Keratinocyte (primary cell): Measurements from ENCODE around the gene SH2D4B. TPM values are rescaled to one million over a fixed set of nuclear protein-coding genes. Genes with fewer than 3 reads are reported as not detected.

Experiments used
- DNase-seq: peaks from one replicate; pipeline ENCODE4 v3.0.0-alpha.2; 2011; ENCODE audit warnings: low read depth, missing footprints, low spot score
- FAIRE-seq: peaks from 2 replicates; lab custom pipeline; 2011; peaks lifted over from hg19 to GRCh38; lab: Jason Lieb, UNC
- H2AFZ ChIP-seq: 2 replicates; pipeline ENCODE4 v1.6.0; 2012; ENCODE audit warnings: low read length, control low read depth, inconsistent platforms; ENCODE audit not compliant: control insufficient read depth
- H3K27ac ChIP-seq: 2 replicates; pipeline ENCODE4 v1.5.1; 2011; ENCODE audit warnings: low read length; ENCODE audit not compliant: control insufficient read depth, insufficient read depth
- H3K27me3 ChIP-seq: 3 replicates; pipeline ENCODE4 v1.6.0; 2011; ENCODE audit warnings: low read length; ENCODE audit not compliant: control insufficient read depth, insufficient read depth; ENCODE audit errors: extremely low read depth
- H3K36me3 ChIP-seq, 2 experiments: 2 replicates in 1 of 2; 3 replicates in 1 of 2; pipeline ENCODE4 v1.5.1; 2011; ENCODE audit warnings: low read length in 2 of 2, mild to moderate bottlenecking in 1 of 2; ENCODE audit not compliant: control insufficient read depth in 2 of 2, insufficient read depth in 2 of 2; ENCODE audit errors: extremely low read depth in 1 of 2
- H3K4me1 ChIP-seq: 3 replicates; pipeline ENCODE4 v1.5.1; 2011; ENCODE audit warnings: low read length; ENCODE audit not compliant: control insufficient read depth, insufficient read depth; ENCODE audit errors: extremely low read depth
- H3K4me2 ChIP-seq: 3 replicates; pipeline ENCODE4 v1.6.0; 2011; ENCODE audit warnings: low read depth, low read length; ENCODE audit not compliant: control insufficient read depth, insufficient read depth; ENCODE audit errors: extremely low read depth
- H3K4me3 ChIP-seq, 3 experiments: fragments of 200-600 bp in 1 of 3; sonication (generic) in 1 of 3; 2 replicates in 2 of 3; 3 replicates in 1 of 3; pipeline ENCODE4 v1.5.1; 2011 to 2016; ENCODE audit warnings: low read length in 3 of 3, mild to moderate bottlenecking in 3 of 3, control low read depth in 2 of 3, inconsistent platforms in 1 of 3, low read depth in 1 of 3, mixed read lengths in 1 of 3, mixed run types in 1 of 3, moderate library complexity in 1 of 3; ENCODE audit not compliant: control insufficient read depth in 2 of 3, insufficient read depth in 2 of 3; ENCODE audit errors: extremely low read depth in 1 of 3
- H3K79me2 ChIP-seq: 2 replicates; pipeline ENCODE4 v1.6.0; 2012; ENCODE audit warnings: low read length; ENCODE audit not compliant: control insufficient read depth, insufficient read depth
- H3K9ac ChIP-seq: 3 replicates; pipeline ENCODE4 v1.6.0; 2011; ENCODE audit warnings: low read length; ENCODE audit not compliant: control insufficient read depth, insufficient read depth; ENCODE audit errors: extremely low read depth
- H3K9me1 ChIP-seq: 3 replicates; pipeline ENCODE4 v1.6.0; 2011; ENCODE audit warnings: low read length; ENCODE audit not compliant: control insufficient read depth, insufficient read depth; ENCODE audit errors: extremely low read depth
- H3K9me3 ChIP-seq: 2 replicates; pipeline ENCODE4 v1.5.1; 2012; ENCODE audit warnings: low read depth, low read length; ENCODE audit not compliant: control insufficient read depth
- H4K20me1 ChIP-seq: 3 replicates; pipeline ENCODE4 v1.6.0; 2011; ENCODE audit warnings: low read length; ENCODE audit not compliant: control insufficient read depth, insufficient read depth; ENCODE audit errors: extremely low read depth
- EZH2 ChIP-seq: IDR thresholded peaks from one replicate; pipeline ENCODE4 v1.6.1; 2012; ENCODE audit warnings: inconsistent platforms, mild to moderate bottlenecking, low read length, moderate library complexity
- dilution Hi-C: fragments of 300-500 bp; cut with MboI; formaldehyde crosslinking; loops from one replicate; pipeline ENCODE4 v1.7.0; 2020; ENCODE audit warnings: low sequenced_read_pairs; ENCODE audit not compliant: extremely low pct_ligation_motif_present
- polyA plus RNA-seq, 5 experiments: library from polyadenylated mRNA; depleted of rRNA in 3 of 5; stranded (reverse) in 3 of 5; stranded (forward) in 1 of 5; unstranded in 1 of 5; fragments of >200 nt; gene quantifications; 1 replicate in 1 of 5; 2 replicates in 3 of 5; 3 replicates in 1 of 5; pipeline versions ENCODE4 v1.2.1 to v1.2.3, GENCODE V29; 2011 to 2012; ENCODE audit warnings: missing spikeins in 2 of 5, low read depth in 1 of 5, low replicate concordance in 1 of 5
- TF ChIP-seq, protein P1 (sequence below), 3 experiments: IDR thresholded peaks in 1 of 3; conservative IDR thresholded peaks in 1 of 3; optimal IDR thresholded peaks in 1 of 3; 2 replicates in 2 of 3; 3 replicates in 1 of 3; pipeline versions ENCODE3 to v1.5.1; 2011; ENCODE audit warnings: low read length in 3 of 3, mild to moderate bottlenecking in 3 of 3, moderate library complexity in 2 of 3, control low read depth in 1 of 3, inconsistent platforms in 1 of 3; ENCODE audit not compliant: insufficient read depth in 2 of 3; ENCODE audit errors: extremely low read depth in 1 of 3

SH2D4B gene
- polyA plus RNA-seq, 1 donor (not counting 4 experiments of a cell fraction or from before 2014, with no cell fraction given) = 0.22 TPM

DNA sequence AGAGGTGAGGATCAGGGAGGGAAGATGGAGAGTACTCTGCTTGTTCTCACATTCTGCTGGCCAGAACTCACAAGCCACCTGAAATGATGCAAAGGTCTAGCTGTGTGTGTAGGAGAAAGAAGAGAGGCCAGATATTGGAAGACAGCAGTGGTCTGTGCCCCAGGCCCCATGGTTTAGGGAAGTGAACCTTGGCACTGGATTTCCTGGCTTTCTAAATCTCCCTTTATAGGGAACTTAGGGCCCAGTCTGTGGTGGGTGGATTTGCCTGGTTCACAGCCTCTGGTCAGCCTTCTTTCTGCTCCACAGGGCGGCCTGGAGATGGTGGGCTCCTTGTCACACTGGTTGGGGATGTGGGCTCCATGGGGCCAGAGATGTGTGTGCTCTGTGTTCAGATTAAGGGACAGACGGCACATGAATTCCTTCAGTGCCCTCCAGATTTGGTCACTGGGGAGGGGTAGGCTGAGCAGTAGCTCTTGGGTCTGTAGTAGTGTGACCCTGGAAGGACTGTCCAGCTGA is 9.5 kb upstream of the SH2D4B start:
- H3K27ac ChIP-seq = no peak overlapping the region
- H3K4me2 ChIP-seq = no peak overlapping the region
- H3K9ac ChIP-seq = no peak overlapping the region
- dilution Hi-C loops = no loop called here
- no peaks in the 10 kb centered on the region for H4K20me1 ChIP-seq
- no peak for TF ChIP-seq EZH2
- TF ChIP-seq, protein P1, sequence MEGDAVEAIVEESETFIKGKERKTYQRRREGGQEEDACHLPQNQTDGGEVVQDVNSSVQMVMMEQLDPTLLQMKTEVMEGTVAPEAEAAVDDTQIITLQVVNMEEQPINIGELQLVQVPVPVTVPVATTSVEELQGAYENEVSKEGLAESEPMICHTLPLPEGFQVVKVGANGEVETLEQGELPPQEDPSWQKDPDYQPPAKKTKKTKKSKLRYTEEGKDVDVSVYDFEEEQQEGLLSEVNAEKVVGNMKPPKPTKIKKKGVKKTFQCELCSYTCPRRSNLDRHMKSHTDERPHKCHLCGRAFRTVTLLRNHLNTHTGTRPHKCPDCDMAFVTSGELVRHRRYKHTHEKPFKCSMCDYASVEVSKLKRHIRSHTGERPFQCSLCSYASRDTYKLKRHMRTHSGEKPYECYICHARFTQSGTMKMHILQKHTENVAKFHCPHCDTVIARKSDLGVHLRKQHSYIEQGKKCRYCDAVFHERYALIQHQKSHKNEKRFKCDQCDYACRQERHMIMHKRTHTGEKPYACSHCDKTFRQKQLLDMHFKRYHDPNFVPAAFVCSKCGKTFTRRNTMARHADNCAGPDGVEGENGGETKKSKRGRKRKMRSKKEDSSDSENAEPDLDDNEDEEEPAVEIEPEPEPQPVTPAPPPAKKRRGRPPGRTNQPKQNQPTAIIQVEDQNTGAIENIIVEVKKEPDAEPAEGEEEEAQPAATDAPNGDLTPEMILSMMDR (optimal IDR thresholded peaks at IDR 0.05 in 1 of 3, IDR thresholded peaks at IDR 0.05 in 1 of 3, conservative IDR thresholded peaks at IDR 0.05 in 1 of 3; ENCODE audit: extremely low read depth in 1 of 3, insufficient read depth in 2 of 3, low read length in 3 of 3) = no peak
- H3K79me2 ChIP-seq = no peaks in the 10 kb centered on the region
- no peak overlapping the region for H2AFZ ChIP-seq
- no peak for DNase-seq
- H3K9me1 ChIP-seq = no peaks in the 10 kb centered on the region
- H3K36me3 ChIP-seq = no peaks in the 10 kb centered on the region
- H3K9me3 ChIP-seq = no peaks in the 10 kb centered on the region
- H3K4me1 ChIP-seq = peaks cover 13% of the 10 kb centered on the region
- no peak for FAIRE-seq
- no peak overlapping the region for H3K4me3 ChIP-seq
- no peaks in the 10 kb centered on the region for H3K27me3 ChIP-seq

DNA sequence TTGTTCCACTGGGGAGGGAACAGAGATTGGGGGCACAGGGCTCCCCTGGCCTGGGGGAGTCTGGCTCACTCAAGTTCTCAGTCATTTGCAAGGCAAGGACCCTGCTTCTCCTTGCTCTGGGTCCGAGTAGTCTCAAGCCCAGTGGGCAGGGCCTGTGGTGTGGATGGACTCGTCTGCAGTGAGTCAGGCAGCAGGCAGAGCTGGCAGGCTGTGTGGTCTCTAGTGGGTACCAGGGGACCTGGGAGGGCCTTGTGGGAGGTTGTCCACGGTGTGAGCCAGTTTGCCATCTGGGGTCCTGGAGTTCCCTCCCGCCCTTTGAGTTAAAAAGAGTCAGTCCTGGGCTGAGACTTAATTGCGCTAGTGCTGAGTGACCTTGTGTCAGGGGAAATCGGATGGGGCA is 8.8 kb upstream of the SH2D4B start:
- H3K9me1 ChIP-seq = no peaks in the 10 kb centered on the region
- H3K9ac ChIP-seq = no peak overlapping the region
- dilution Hi-C loops = no loop called here
- H3K27me3 ChIP-seq = no peaks in the 10 kb centered on the region
- no peaks in the 10 kb centered on the region for H3K79me2 ChIP-seq
- H3K4me3 ChIP-seq = no peak overlapping the region
- H3K4me2 ChIP-seq = no peak overlapping the region
- TF ChIP-seq EZH2 = no peak
- TF ChIP-seq, protein P1 (optimal IDR thresholded peaks at IDR 0.05 in 1 of 3, IDR thresholded peaks at IDR 0.05 in 1 of 3, conservative IDR thresholded peaks at IDR 0.05 in 1 of 3; ENCODE audit: extremely low read depth in 1 of 3, insufficient read depth in 2 of 3, low read length in 3 of 3) = no peak
- H3K27ac ChIP-seq = no peak overlapping the region
- no peaks in the 10 kb centered on the region for H3K9me3 ChIP-seq
- FAIRE-seq = no peak
- H4K20me1 ChIP-seq = no peaks in the 10 kb centered on the region
- H3K36me3 ChIP-seq = no peaks in the 10 kb centered on the region
- DNase-seq = no peak
- H2AFZ ChIP-seq = no peak overlapping the region
- H3K4me1 ChIP-seq = peaks cover 7% of the 10 kb centered on the region
